AG04449 (cell line): Measurements from ENCODE around the gene GCNA.

Experiments
- CTCF ChIA-PET: fragments of 350-600 bp; formaldehyde crosslinking; extraction: SDS; loops from one replicate; lab custom pipeline; 2021; ENCODE audit warnings: antibody characterized with exemption; lab: Yijun Ruan, JAX
- POLR2A ChIA-PET: fragments of 400-600, 350-600 bp; formaldehyde crosslinking; extraction: SDS; loops from one replicate; lab custom pipeline; 2020; ENCODE audit warnings: antibody characterized with exemption, inconsistent platforms; lab: Yijun Ruan, JAX
- DNase-seq: peaks from one replicate; pipeline ENCODE4 v3.0.0-alpha.2; 2010; ENCODE audit warnings: low read depth, low spot score
- H3K4me3 ChIP-seq: 2 replicates; pipeline ENCODE4 v1.5.1; 2011; ENCODE audit warnings: low read depth, mild to moderate bottlenecking, control low read depth, low read length
- CTCF ChIP-seq: IDR thresholded peaks from one replicate; pipeline ENCODE4 v1.5.1; 2011; ENCODE audit warnings: mild to moderate bottlenecking, moderate library complexity, low read length, control low read depth, inconsistent platforms; ENCODE audit not compliant: insufficient read depth; ENCODE audit errors: missing control alignments

Gene GCNA

GRCh38 chrX:71599965-71600364 is 21.7 kb downstream of the GCNA start:
- CTCF ChIA-PET = no interaction called here
- POLR2A ChIA-PET = no interaction called here
- no peak overlapping the region for H3K4me3 ChIP-seq
- no peak for DNase-seq
- no peak for TF ChIP-seq CTCF

GRCh38 chrX:71603618-71604017 is 25.4 kb downstream of the GCNA start:
- DNase-seq = no peak
- no peak for TF ChIP-seq CTCF
- ChIA-PET POLR2A (no interaction called here), CTCF (no interaction called here)
- H3K4me3 ChIP-seq = no peak overlapping the region

GRCh38 chrX:71604141-71604540 is 25.9 kb downstream of the GCNA start:
- no peak overlapping the region for H3K4me3 ChIP-seq
- POLR2A ChIA-PET = no interaction called here
- no peak for TF ChIP-seq CTCF
- no peak for DNase-seq
- CTCF ChIA-PET = no interaction called here

- CTCF ChIA-PET = no interaction called here
- POLR2A ChIA-PET = no interaction called here
- DNase-seq = no peak
- H3K4me3 ChIP-seq = no peak overlapping the region
- TF ChIP-seq CTCF = no peak
These were observed 26.7 kb downstream of the GCNA start for GRCh38 chrX:71604796-71605568.

GRCh38 chrX:71606536-71607216 is 28.4 kb downstream of the GCNA start:
- DNase-seq = no peak
- H3K4me3 ChIP-seq = no peak overlapping the region
- TF ChIP-seq CTCF = no peak
- ChIA-PET POLR2A (no interaction called here), CTCF (no interaction called here)

GRCh38 chrX:71607488-71607887 is 29.3 kb downstream of the GCNA start:
- CTCF ChIA-PET = no interaction called here
- H3K4me3 ChIP-seq = no peak overlapping the region
- POLR2A ChIA-PET = no interaction called here

More at GRCh38 chrX:71607488-71607887, 29.3 kb downstream of the GCNA start:
- no peak for TF ChIP-seq CTCF
- DNase-seq = no peak
